ACC112 (cell line): ENCODE data around the gene WDR35.
"Not testable (repeated sequence)": the region's sequence is repeated elsewhere in the genome, so short reads cannot be mapped to it uniquely, and the experiment has no call there.

Source experiments
- H2AFZ ChIP-seq: fragments of 200-600 bp; sonication (generic); one replicate; pipeline ENCODE4 v1.6.0; 2017; ENCODE audit warnings: antibody characterized with exemption, low read length; ENCODE audit not compliant: unreplicated experiment
- H3K27ac ChIP-seq: fragments of 200-600 bp; sonication (generic); 2 replicates; pipeline ENCODE4 v1.5.1; 2014; ENCODE audit warnings: low read depth, mild to moderate bottlenecking, antibody characterized with exemption, low read length, moderate library complexity
- H3K27me3 ChIP-seq: fragments of 200-600 bp; sonication (generic); 2 replicates; pipeline ENCODE4 v1.6.1; 2014; ENCODE audit warnings: mild to moderate bottlenecking, antibody characterized with exemption, low read length, moderate library complexity, mixed read lengths; ENCODE audit not compliant: insufficient read depth
- H3K36me3 ChIP-seq: fragments of 200-600 bp; sonication (generic); 2 replicates; pipeline ENCODE4 v1.6.1; 2016; ENCODE audit warnings: mild to moderate bottlenecking, antibody characterized with exemption, low read length, moderate library complexity, mixed read lengths; ENCODE audit not compliant: insufficient read depth
- H3K4me1 ChIP-seq: fragments of 200-600 bp; sonication (generic); one replicate; pipeline ENCODE4 v1.6.1; 2016; ENCODE audit warnings: low read length, mixed read lengths; ENCODE audit not compliant: insufficient read depth, unreplicated experiment, control insufficient read depth
- H3K4me3 ChIP-seq: fragments of 200-600 bp; sonication (generic); 2 replicates; pipeline ENCODE4 v1.5.1; 2014; ENCODE audit warnings: mild to moderate bottlenecking, low read depth, low read length
- H3K79me2 ChIP-seq: fragments of 200-600 bp; sonication (generic); one replicate; pipeline ENCODE4 v1.6.0; 2016; ENCODE audit warnings: low read length; ENCODE audit not compliant: control insufficient read depth, unreplicated experiment, insufficient read depth

WDR35 gene

GRCh38 chr2:19937004-19937403, 52.9 kb downstream of the WDR35 start:
- Histone ChIP-seq H3K79me2 (no peaks in the 10 kb centered on the region), H3K36me3 (peaks cover 24% of the 10 kb centered on the region), H3K27ac (no peak overlapping the region)

GRCh38 chr2:19936203-19936602, 53.7 kb downstream of the WDR35 start:
- Histone ChIP-seq H3K4me3 (no peak overlapping the region), H3K27ac (no peak overlapping the region), H3K36me3 (peaks cover 20% of the 10 kb centered on the region), H3K4me1 (peaks cover 22% of the 10 kb centered on the region), H3K27me3 (no peaks in the 10 kb centered on the region), H2AFZ (no peak overlapping the region), H3K79me2 (no peaks in the 10 kb centered on the region)

More at GRCh38 chr2:19937004-19937403, 52.9 kb downstream of the WDR35 start:
- peaks cover 20% of the 10 kb centered on the region for H3K4me1 ChIP-seq
- H2AFZ ChIP-seq, result no peak overlapping the region
- H3K27me3 ChIP-seq, result no peaks in the 10 kb centered on the region
- H3K4me3 ChIP-seq, result no peak overlapping the region

- Histone ChIP-seq H3K4me1 (peaks cover 22% of the 10 kb centered on the region), H3K79me2 (no peaks in the 10 kb centered on the region), H3K27ac (peak overlapping the region; percentile 91), H2AFZ (peak overlapping the region; percentile 81), H3K4me3 (peak overlapping the region; percentile 71), H3K27me3 (no peaks in the 10 kb centered on the region), H3K36me3 (peaks cover 40% of the 10 kb centered on the region)
These were observed 56.4 kb downstream of the WDR35 start for GRCh38 chr2:19933351-19933981.

- Histone ChIP-seq H3K4me1 (peaks cover 22% of the 10 kb centered on the region), H3K27me3 (no peaks in the 10 kb centered on the region), H3K27ac (peak overlapping the region; percentile 91), H3K79me2 (no peaks in the 10 kb centered on the region), H3K4me3 (peak overlapping the region; percentile 71), H2AFZ (peak overlapping the region; percentile 81), H3K36me3 (peaks cover 44% of the 10 kb centered on the region)
These were observed 57.0 kb downstream of the WDR35 start for GRCh38 chr2:19932928-19933327.

GRCh38 chr2:19929226-19929625, 60.7 kb downstream of the WDR35 start:
- Histone ChIP-seq H3K79me2 (no peaks in the 10 kb centered on the region), H2AFZ (no peak overlapping the region), H3K4me1 (peaks cover 19% of the 10 kb centered on the region), H3K4me3 (no peak overlapping the region), H3K36me3 (peaks cover 29% of the 10 kb centered on the region), H3K27me3 (no peaks in the 10 kb centered on the region), H3K27ac (no peak overlapping the region)

GRCh38 chr2:19927816-19928215, 62.1 kb downstream of the WDR35 start:
- H3K36me3 ChIP-seq, result peaks cover 29% of the 10 kb centered on the region
- H3K4me3 ChIP-seq, H3K79me2 ChIP-seq, H2AFZ ChIP-seq, H3K4me1 ChIP-seq, H3K27me3 ChIP-seq, H3K27ac ChIP-seq: not testable (repeated sequence)

- not testable (repeated sequence) for H3K4me3 ChIP-seq, H3K79me2 ChIP-seq, H2AFZ ChIP-seq, H3K27ac ChIP-seq, H3K27me3 ChIP-seq, H3K4me1 ChIP-seq
- H3K36me3 ChIP-seq, result peaks cover 15% of the 10 kb centered on the region
These were observed 65.4 kb downstream of the WDR35 start for GRCh38 chr2:19924526-19924925.

GRCh38 chr2:19922188-19922587, 67.7 kb downstream of the WDR35 start:
- not testable (repeated sequence) for H3K79me2 ChIP-seq, H3K4me3 ChIP-seq, H3K27me3 ChIP-seq, H3K36me3 ChIP-seq, H3K4me1 ChIP-seq, H2AFZ ChIP-seq, H3K27ac ChIP-seq

- no peak overlapping the region for H3K4me3 ChIP-seq
- no peaks in the 10 kb centered on the region for H3K27me3 ChIP-seq
- no peaks in the 10 kb centered on the region for H3K36me3 ChIP-seq
- no peaks in the 10 kb centered on the region for H3K79me2 ChIP-seq
- H3K4me1 ChIP-seq, result peaks cover 12% of the 10 kb centered on the region
- no peak overlapping the region for H2AFZ ChIP-seq
- no peak overlapping the region for H3K27ac ChIP-seq
These were observed 73.4 kb downstream of the WDR35 start for GRCh38 chr2:19916385-19916950.

- Histone ChIP-seq H2AFZ (no peak overlapping the region), H3K79me2 (no peaks in the 10 kb centered on the region), H3K4me3 (no peak overlapping the region), H3K36me3 (no peaks in the 10 kb centered on the region), H3K27me3 (no peaks in the 10 kb centered on the region), H3K4me1 (peaks cover 20% of the 10 kb centered on the region), H3K27ac (no peak overlapping the region)
These were observed 75.5 kb downstream of the WDR35 start for GRCh38 chr2:19914266-19914975.
